Activated naive CD8-positive, alpha-beta T cell treated with anti-CD3 and anti-CD28 coated beads for 36 hours (primary cell): Measurements from ENCODE around the gene UBALD1. TPM values are rescaled to one million over a fixed set of nuclear protein-coding genes. Genes with fewer than 3 reads are reported as not detected.
A peak's percentile ranks its signal among the peaks of the same experiment; 100 is the strongest.

Source experiments
- DNase-seq: peaks from one replicate; pipeline ENCODE4 v3.0.0; 2021
- H3K27ac Mint-ChIP-seq: one replicate; pipeline ENCODE4 v1.8.0; 2022; ENCODE audit warnings: mild to moderate bottlenecking, moderate library complexity, mixed read lengths
- H3K27me3 Mint-ChIP-seq: one replicate; pipeline ENCODE4 v1.8.0; 2022; ENCODE audit warnings: mild to moderate bottlenecking, mixed read lengths
- H3K36me3 Mint-ChIP-seq: one replicate; pipeline ENCODE4 v1.8.0; 2021; ENCODE audit warnings: mild to moderate bottlenecking, mixed read lengths
- H3K4me1 Mint-ChIP-seq: one replicate; pipeline ENCODE4 v1.8.0; 2021; ENCODE audit warnings: mixed read lengths
- H3K4me3 Mint-ChIP-seq: one replicate; pipeline ENCODE4 v1.8.0; 2022; ENCODE audit warnings: mild to moderate bottlenecking, moderate library complexity, mixed read lengths
- H3K9me3 Mint-ChIP-seq: one replicate; pipeline ENCODE4 v1.8.0; 2022; ENCODE audit warnings: mixed read lengths
- total RNA-seq, 2 experiments: library from RNA; stranded (reverse); gene quantifications; one replicate each; pipeline ENCODE4 v1.2.3, GENCODE V29; 2021

UBALD1 gene
- total RNA-seq, 2 experiments from 2014 or later = 21.3 to 25.4 TPM

DNA sequence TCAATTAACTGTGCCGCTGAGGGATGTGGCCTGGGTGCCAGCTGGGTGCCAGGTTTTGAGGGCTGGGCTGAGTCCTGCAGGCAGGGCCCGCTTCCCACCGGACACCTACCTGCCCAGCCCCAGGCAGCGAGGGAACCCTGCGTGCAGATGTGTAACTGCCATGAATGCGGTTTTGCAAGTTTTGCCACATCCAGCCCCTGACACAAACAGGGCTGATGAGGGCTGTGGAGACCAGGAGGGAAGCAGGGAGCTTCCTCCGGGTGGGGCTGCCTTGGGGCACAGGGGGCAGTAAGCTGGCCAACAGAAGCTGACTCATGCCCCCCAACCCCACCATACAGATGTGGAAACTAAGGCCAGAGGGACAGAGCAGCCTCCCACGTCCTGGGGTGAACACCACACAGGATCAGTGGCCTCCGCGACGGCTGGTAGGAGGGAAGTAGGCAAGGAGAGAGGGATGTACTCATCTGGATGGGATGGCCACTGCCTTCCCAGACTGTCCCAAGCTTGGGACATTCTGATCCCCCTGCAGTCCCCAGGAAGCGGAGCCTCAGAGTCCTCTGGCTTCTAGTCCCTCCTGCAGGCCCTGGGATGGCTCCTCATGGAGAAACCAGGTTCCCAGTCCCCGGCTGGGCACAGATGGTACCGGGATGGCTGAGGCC lies 1.6 kb downstream of the UBALD1 start:
- H3K27ac Mint-ChIP-seq = no peak overlapping the region
- no peaks in the 10 kb centered on the region for H3K36me3 Mint-ChIP-seq
- peak overlapping the region; percentile 76 for H3K4me3 Mint-ChIP-seq
- H3K4me1 Mint-ChIP-seq = peaks cover 28% of the 10 kb centered on the region
- no peaks in the 10 kb centered on the region for H3K27me3 Mint-ChIP-seq
- no peak for DNase-seq
- no peaks in the 10 kb centered on the region for H3K9me3 Mint-ChIP-seq

DNA sequence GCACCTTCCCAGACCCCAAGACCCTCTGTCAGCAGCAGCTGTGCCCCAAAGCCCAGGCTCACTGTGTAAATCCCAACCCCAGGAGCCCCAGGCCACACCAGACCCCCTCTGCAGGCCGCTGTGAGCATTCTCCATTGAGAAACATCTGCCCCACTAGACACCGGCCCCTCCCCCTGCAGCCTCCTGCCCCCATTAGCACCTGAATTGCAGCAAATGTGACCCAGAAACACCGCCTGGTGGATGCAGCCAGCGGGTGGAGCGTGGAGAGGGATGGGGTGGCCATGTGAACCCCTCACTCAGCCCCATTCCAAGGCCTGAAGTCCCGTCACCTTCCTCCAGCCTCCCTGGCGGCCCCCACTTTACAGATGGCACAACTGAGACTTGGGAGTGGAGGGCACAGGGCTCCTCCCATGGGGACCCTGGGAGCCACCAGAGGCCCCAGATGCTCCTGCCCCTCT lies 2.2 kb downstream of the UBALD1 start:
- H3K36me3 Mint-ChIP-seq = no peaks in the 10 kb centered on the region
- no peak overlapping the region for H3K4me3 Mint-ChIP-seq
- no peaks in the 10 kb centered on the region for H3K27me3 Mint-ChIP-seq
- DNase-seq = no peak
- H3K4me1 Mint-ChIP-seq = peaks cover 25% of the 10 kb centered on the region
- no peak overlapping the region for H3K27ac Mint-ChIP-seq
- H3K9me3 Mint-ChIP-seq = no peaks in the 10 kb centered on the region

DNA sequence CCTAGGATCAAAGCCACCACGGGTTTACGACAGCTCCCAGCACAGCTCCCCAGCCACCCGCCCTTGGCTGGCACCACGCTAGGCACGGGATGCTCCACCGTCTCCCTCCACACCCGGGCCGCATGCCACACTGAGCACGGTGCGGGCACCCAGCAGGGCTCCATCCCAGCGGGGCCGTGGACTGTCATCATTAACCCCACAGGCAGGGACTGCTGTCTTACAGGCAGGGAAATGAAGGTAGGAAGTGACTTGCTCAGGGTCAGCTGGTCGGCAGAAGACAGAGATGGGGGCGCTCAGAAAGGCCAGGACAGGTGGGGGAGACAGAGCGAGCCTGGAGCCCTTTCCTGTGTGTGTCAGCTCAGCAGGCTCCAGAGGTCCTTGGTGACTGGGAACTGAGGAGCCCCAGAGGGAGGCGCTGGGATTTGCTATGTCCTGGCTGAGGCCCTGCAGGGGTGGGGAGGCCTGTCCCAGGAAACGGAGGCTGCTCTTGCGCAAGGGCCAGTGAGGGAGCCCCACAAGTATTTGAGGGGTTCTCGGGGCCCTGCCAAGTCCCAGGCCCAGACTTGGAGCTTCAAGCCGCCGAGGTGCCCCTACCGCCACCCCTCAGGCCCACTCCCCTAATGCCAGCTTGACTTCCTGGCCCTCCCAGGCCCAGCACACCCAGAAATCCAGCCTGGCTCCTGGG lies 3.2 kb downstream of the UBALD1 start:
- Mint-ChIP-seq H3K27ac (peak overlapping the region; percentile 25), H3K9me3 (no peaks in the 10 kb centered on the region), H3K27me3 (no peaks in the 10 kb centered on the region), H3K4me1 (peaks cover 17% of the 10 kb centered on the region), H3K36me3 (no peaks in the 10 kb centered on the region), H3K4me3 (no peak overlapping the region)
- DNase-seq = no peak

DNA sequence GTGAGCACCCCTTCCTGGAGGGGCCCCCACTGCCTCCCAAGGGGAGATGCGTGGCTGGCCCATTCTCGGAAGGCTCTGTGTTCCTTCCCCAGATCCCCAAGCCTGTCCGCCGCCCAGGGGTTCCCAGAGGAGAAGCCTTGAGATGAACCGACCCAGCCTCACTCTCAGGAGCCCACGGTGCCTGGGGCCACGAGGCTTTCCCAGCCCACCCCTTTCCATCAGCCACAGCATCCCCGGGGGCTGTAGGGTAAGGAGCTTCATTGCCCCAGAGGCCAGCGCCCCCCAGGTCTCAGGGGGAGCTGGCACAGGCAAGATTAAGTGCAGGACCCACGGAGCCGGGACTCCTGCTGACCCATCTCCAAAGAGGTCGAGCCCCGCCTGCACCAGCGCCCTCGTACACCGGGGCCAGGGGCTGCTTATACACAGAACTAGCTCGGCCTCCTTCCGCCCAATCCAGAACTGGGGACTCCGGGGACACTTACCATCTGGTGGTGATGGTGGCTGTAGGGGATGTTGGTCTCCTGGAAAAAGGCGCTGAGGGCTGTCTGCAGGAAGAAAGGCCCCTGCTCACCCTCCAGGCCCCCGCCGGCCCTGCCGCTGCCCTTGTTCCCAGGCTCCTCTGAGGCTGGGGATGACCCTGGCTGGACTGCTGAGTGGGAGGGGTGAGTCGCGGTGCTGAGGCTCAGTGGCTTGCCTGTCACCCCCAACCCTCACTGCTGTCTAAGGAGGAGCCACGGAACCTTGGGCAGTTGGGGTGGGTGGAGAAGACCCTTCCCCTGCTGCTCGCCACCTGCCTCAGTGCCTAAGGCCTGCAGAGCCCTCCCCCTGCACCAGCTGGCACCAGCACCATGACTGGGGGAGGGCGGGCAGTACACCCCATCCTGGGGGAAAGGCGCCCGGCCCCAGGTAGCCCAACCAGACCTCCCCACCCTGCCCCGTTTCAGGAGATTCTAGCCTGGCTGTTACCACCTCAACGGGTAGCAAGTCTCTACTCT lies 4.4 kb downstream of the UBALD1 start:
- H3K9me3 Mint-ChIP-seq = no peaks in the 10 kb centered on the region
- H3K4me3 Mint-ChIP-seq = no peak overlapping the region
- no peak for DNase-seq
- H3K27ac Mint-ChIP-seq = no peak overlapping the region
- no peaks in the 10 kb centered on the region for H3K27me3 Mint-ChIP-seq
- peaks cover 10% of the 10 kb centered on the region for H3K4me1 Mint-ChIP-seq
- no peaks in the 10 kb centered on the region for H3K36me3 Mint-ChIP-seq

DNA sequence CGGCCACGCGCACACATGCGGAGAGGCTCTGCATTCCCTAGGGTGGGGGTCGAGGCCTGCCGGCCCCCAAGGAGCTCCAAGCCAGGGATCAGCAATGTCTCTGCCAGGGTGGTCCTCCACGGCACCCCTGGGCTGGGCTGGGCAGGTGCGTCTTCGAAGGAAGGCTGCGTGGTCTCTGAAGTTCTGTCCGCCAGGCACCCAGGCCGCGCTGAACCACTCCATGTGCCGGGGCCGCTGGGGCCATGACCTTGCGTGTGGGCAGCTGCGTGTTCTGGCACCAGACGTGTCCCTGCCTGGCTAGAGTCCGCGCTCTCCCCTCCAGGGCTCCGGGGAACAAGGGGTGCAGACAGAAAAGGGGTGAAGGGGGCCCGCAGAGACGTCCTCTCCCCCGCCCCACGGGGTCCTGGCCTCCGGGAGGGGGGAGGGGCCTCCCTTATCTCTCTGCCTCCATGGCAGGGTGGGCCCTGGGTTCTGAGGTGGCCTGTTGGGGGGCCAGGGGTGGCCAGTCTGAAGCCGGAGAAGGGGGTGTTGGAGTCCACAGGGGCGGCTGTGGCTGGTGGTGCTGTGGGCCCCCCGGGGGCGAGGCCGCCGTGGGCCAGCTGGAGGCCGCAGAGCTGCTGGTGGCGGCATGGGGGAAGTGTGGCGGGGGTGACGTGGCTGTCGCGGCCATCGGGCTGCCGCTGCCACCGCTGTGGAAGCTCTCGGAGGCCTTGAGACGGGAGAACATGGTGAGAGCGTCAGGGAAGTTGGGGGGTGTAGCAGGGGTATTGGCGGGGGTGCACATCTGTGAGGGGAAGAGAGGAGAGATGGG lies 5.3 kb downstream of the UBALD1 start:
- H3K4me1 Mint-ChIP-seq = peaks cover 7% of the 10 kb centered on the region

DNA sequence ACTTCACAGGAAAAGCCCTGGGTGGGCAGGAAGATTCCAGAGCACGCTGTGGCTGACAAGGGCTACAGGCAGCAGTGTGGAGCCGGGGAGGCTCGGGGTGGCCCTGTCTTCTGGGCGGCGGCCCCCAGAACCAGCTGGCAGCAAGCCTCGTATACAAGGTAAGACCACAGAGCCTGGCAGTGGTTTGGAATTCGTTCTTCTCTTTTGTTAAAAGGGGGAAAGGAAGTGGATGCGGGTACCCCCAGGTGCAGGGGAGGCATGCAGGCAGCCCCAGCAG lies 6.0 kb downstream of the UBALD1 start:
- peaks cover 7% of the 10 kb centered on the region for H3K4me1 Mint-ChIP-seq
- H3K27ac Mint-ChIP-seq = no peak overlapping the region
- H3K9me3 Mint-ChIP-seq = no peaks in the 10 kb centered on the region
- no peaks in the 10 kb centered on the region for H3K27me3 Mint-ChIP-seq
- DNase-seq = no peak
- no peaks in the 10 kb centered on the region for H3K36me3 Mint-ChIP-seq
- no peak overlapping the region for H3K4me3 Mint-ChIP-seq

More for the DNA sequence above, 5.3 kb downstream of the UBALD1 start:
- H3K36me3 Mint-ChIP-seq = no peaks in the 10 kb centered on the region
- no peak overlapping the region for H3K4me3 Mint-ChIP-seq
- no peak for DNase-seq
- no peaks in the 10 kb centered on the region for H3K9me3 Mint-ChIP-seq
- no peaks in the 10 kb centered on the region for H3K27me3 Mint-ChIP-seq
- H3K27ac Mint-ChIP-seq = no peak overlapping the region

DNA sequence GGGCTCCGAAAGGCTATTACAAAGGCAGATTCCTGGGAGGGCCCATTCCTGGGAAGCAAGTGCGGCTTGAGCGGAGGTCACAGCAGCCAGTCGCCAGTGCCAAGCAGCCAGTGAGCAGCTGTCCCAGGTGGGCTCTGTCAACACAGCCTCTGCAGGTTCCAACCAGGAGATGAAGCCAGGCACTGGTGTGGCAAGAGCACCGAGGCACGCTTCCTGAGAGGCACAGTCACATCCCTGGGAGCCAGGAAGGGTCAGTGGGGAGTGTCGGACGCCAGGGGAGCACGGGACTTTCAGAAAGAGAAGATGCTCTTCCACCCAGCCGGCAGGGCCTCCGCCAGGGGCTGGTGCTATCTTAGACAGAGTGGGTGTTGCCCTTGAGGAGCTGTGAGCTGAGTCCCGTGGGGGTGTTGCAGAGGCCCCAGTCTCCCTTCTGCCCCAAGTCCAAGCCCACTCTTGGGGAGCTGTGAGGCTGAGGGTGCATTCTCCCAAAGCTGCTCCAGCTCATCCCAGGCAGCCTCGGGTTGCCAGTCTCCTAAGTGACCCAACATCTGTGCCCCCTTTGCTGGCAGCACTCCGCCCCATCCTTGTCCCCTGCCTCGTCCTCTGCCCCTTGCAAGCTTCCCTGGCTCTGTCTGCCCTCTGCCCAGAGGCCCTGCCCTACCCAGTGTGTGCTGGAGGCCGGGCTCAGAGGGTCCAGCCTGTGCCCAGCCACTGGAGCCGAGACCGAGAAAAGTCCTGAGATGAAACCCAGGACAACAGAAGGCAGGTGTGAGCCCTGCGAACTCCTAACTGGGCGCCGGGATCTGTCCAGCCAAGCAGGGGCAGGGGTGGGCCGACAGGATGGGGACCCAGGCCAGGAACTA lies 6.6 kb downstream of the UBALD1 start:
- Mint-ChIP-seq H3K4me1 (peaks cover 2% of the 10 kb centered on the region), H3K4me3 (no peak overlapping the region), H3K36me3 (no peaks in the 10 kb centered on the region), H3K27me3 (no peaks in the 10 kb centered on the region), H3K9me3 (no peaks in the 10 kb centered on the region), H3K27ac (no peak overlapping the region)
- DNase-seq = no peak

DNA sequence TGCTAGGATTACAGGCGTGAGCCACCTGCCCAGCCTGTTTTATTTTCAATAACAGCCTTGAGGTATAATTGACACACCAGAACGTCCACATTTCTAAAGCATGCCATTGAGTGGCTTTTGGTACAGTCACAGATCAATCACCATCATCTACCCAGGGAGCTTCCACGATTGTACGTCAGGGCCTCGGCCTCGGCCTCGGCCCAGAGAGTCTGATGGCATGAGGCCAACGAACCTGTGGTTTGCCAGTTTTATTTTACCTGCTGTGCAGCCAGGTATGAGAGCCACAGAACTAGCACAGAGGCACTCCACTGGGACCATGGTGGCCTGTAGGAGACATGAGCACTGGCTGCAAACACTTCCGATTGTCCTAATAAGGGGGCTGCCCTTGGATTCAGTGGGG lies 8.3 kb downstream of the UBALD1 start:
- Mint-ChIP-seq H3K36me3 (no peaks in the 10 kb centered on the region), H3K27ac (no peak overlapping the region), H3K4me3 (no peak overlapping the region), H3K9me3 (no peaks in the 10 kb centered on the region), H3K4me1 (no peaks in the 10 kb centered on the region), H3K27me3 (no peaks in the 10 kb centered on the region)
- DNase-seq = no peak

DNA sequence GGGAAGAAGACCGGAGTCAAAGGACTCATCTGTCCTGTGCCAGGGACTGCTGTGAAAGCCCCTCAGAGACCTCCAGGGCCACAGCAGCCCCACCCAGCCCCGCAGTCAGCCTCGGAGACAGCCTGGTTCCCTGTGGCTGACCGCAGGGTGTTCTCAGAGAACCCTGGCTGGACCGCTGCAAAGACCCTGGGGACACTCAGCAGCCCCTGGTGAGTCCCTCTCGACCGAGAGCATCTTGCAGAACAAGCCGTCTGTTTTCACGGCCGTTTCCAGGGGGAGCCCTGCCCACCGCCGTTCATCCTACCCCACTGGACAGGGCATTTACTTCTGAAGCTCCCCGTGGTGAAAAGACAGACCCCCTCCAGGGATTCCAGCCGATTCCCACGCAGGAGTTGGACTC lies 10.3 kb downstream of the UBALD1 start:
- Mint-ChIP-seq H3K27me3 (no peaks in the 10 kb centered on the region), H3K27ac (no peak overlapping the region), H3K4me1 (no peaks in the 10 kb centered on the region), H3K36me3 (no peaks in the 10 kb centered on the region), H3K4me3 (no peak overlapping the region), H3K9me3 (no peaks in the 10 kb centered on the region)
- DNase-seq = no peak

DNA sequence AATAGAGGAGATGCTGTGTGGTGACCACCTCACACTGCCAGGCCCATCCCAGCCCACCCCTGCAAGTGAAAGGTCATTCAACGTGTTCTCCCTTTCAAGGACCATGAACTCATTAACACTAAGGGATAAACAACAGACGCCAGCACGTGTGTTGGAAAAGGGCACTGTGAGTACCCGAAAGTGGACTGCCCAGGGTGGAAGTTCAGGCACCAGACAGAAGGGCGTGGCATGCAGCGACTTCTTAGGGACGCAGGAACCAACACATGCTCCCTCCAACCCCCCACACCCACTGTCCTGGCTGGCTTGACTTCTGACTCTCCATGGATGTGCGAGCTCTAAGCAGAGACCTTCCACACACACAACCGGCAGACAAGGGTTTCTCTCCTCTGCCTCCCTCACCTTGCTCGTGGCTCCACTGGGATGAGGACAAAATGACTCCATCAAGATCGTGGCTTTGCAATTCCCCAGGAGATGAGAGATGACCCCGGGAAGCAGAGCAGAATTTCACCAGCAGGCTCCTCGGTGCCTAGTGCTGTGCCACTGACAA lies 11.0 kb downstream of the UBALD1 start:
- H3K27ac Mint-ChIP-seq = no peak overlapping the region
- no peak for DNase-seq
- no peak overlapping the region for H3K4me3 Mint-ChIP-seq
- H3K4me1 Mint-ChIP-seq = no peaks in the 10 kb centered on the region
- H3K27me3 Mint-ChIP-seq = no peaks in the 10 kb centered on the region
- no peaks in the 10 kb centered on the region for H3K9me3 Mint-ChIP-seq
- H3K36me3 Mint-ChIP-seq = no peaks in the 10 kb centered on the region

DNA sequence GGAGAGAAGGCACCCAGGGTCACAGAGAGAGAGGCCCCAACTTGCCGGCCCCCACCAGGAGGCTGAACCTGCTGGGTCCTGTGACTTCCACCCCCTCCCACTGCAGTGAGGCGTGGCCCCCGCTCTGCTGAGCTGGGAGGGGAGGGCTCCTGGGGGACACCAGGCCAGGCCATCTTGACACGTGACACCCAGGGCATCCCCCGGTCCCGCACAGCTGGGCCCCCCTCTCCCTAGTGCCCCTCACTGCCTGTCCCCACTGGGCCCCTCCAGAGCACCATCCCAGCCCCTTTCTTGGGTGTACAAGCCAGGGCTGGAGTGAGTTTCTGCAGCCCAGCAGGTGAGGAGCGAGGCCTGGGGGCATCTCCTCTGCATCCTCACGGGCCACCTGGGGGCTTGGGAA lies 12.4 kb downstream of the UBALD1 start:
- H3K4me3 Mint-ChIP-seq = no peak overlapping the region
- H3K4me1 Mint-ChIP-seq = no peaks in the 10 kb centered on the region
- no peaks in the 10 kb centered on the region for H3K9me3 Mint-ChIP-seq
- H3K27me3 Mint-ChIP-seq = no peaks in the 10 kb centered on the region
- H3K27ac Mint-ChIP-seq = no peak overlapping the region
- DNase-seq = no peak
- no peaks in the 10 kb centered on the region for H3K36me3 Mint-ChIP-seq

DNA sequence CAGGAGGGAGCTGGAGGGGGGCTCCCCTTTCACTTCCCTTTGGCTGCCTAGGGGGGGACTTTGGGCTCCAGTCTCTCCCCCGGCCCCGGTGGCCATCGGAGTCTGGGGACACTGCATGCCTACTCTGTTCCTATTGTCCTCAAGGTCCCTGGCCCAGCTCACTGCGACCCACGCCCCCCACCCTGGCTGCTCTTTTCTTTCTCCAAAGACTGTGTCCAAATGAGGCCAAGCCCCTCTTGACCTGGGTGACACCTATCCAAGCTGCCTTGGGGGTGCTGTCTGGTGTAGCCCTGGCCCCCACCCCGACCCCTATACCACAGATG lies 12.9 kb downstream of the UBALD1 start:
- Mint-ChIP-seq H3K27ac (no peak overlapping the region), H3K9me3 (no peaks in the 10 kb centered on the region), H3K27me3 (no peaks in the 10 kb centered on the region), H3K4me1 (no peaks in the 10 kb centered on the region), H3K36me3 (no peaks in the 10 kb centered on the region), H3K4me3 (no peak overlapping the region)
- no peak for DNase-seq

DNA sequence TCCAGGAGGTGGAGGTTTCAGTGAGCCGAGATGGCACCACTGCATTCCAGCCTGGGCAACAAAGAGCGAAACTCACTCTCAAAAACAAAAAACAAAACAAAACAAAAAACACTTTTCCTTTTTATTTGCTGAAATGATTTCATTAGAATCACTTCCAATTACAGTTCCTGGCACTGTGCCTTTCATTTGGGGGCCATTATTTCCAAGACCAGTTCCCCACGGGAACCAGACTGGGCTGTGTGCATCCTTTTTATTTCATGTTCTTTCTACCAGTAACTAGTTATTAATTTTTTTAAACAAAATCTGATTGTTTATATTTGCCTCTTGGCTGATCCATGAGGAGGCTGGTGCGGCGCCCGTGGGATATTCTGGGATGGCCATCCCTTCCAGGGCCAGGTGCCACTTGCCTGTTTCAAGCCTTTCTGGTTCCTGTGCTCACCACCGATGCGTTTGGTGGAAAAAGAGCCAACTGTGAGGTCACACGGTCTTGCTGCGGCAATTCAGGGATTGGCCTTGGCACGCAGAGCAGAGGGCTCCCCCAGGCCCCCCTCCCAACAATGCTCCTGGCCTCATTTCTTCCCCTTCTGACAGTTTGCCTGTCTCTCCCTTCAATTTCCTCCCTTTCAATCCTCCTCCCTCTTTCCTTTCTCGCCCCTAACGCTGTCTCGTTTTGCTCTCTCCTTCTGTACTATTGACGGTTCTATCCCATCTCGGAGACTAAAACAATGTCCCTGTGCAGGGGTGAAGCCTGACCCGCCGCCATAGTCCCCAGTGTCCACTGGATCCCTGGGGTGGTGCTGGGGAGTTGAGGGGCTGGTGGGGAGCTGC lies 13.4 kb downstream of the UBALD1 start:
- Mint-ChIP-seq H3K4me3 (no peak overlapping the region), H3K9me3 (no peaks in the 10 kb centered on the region), H3K27ac (no peak overlapping the region), H3K27me3 (no peaks in the 10 kb centered on the region), H3K4me1 (no peaks in the 10 kb centered on the region), H3K36me3 (no peaks in the 10 kb centered on the region)
- DNase-seq = no peak
